ENCODE measurements around the gene SPACA4.

DNA sequence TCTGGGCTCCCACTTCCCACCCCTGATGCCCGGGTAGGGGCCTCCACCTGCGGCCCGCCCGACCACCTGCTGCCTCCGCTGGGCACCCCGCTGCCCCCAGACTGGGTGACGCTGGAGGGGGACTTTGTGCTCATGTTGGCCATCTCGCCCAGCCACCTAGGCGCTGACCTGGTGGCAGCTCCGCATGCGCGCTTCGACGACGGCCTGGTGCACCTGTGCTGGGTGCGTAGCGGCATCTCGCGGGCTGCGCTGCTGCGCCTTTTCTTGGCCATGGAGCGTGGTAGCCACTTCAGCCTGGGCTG lies 22.7 kb downstream of the SPACA4 start:
- TF ChIP-seq, protein P1, sequence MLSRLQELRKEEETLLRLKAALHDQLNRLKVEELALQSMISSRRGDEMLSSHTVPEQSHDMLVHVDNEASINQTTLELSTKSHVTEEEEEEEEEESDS (CRISPR knock-in tag; IDR thresholded peaks at IDR 0.05) = no peak
- TF ChIP-seq EZH2 (IDR thresholded peaks at IDR 0.05; ENCODE audit: borderline replicate concordance, low read depth, low read length) (no peak), NR2C2 (CRISPR knock-in tag; IDR thresholded peaks at IDR 0.05) (no peak), NR2C2 (tag; IDR thresholded peaks at IDR 0.05) (no peak), HNRNPL (IDR thresholded peaks at IDR 0.05; ENCODE audit: low read depth, low read length) (no peak), POLR2A (conservative IDR thresholded peaks at IDR 0.05) (no peak), ZNF324 (CRISPR knock-in tag; IDR thresholded peaks at IDR 0.05) (no peak), SAP30 (IDR thresholded peaks at IDR 0.05; ENCODE audit: borderline replicate concordance, insufficient read depth, low read depth, low read length, poor library complexity, severe bottlenecking) (no peak), MTA3 (IDR thresholded peaks at IDR 0.05; ENCODE audit: borderline replicate concordance) (no peak), CREBBP (IDR thresholded peaks at IDR 0.05; ENCODE audit: low read depth, low read length) (no peak), PTBP1 (IDR thresholded peaks at IDR 0.05; ENCODE audit: low read depth, low read length) (no peak), TGIF2 (CRISPR knock-in tag; IDR thresholded peaks at IDR 0.05) (no peak)
- TF ChIP-seq, protein P2, sequence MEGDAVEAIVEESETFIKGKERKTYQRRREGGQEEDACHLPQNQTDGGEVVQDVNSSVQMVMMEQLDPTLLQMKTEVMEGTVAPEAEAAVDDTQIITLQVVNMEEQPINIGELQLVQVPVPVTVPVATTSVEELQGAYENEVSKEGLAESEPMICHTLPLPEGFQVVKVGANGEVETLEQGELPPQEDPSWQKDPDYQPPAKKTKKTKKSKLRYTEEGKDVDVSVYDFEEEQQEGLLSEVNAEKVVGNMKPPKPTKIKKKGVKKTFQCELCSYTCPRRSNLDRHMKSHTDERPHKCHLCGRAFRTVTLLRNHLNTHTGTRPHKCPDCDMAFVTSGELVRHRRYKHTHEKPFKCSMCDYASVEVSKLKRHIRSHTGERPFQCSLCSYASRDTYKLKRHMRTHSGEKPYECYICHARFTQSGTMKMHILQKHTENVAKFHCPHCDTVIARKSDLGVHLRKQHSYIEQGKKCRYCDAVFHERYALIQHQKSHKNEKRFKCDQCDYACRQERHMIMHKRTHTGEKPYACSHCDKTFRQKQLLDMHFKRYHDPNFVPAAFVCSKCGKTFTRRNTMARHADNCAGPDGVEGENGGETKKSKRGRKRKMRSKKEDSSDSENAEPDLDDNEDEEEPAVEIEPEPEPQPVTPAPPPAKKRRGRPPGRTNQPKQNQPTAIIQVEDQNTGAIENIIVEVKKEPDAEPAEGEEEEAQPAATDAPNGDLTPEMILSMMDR (IDR thresholded peaks at IDR 0.05 in 2 of 3, conservative IDR thresholded peaks at IDR 0.05 in 1 of 3; ENCODE audit: insufficient read depth in 2 of 3, low read depth in 1 of 3, low read length in 3 of 3) = no peak
- TF ChIP-seq, protein P3, sequence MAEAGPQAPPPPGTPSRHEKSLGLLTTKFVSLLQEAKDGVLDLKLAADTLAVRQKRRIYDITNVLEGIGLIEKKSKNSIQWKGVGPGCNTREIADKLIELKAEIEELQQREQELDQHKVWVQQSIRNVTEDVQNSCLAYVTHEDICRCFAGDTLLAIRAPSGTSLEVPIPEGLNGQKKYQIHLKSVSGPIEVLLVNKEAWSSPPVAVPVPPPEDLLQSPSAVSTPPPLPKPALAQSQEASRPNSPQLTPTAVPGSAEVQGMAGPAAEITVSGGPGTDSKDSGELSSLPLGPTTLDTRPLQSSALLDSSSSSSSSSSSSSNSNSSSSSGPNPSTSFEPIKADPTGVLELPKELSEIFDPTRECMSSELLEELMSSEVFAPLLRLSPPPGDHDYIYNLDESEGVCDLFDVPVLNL (CRISPR knock-in tag; IDR thresholded peaks at IDR 0.05; ENCODE audit: low read depth) = no peak
- TF ChIP-seq, protein P4, sequence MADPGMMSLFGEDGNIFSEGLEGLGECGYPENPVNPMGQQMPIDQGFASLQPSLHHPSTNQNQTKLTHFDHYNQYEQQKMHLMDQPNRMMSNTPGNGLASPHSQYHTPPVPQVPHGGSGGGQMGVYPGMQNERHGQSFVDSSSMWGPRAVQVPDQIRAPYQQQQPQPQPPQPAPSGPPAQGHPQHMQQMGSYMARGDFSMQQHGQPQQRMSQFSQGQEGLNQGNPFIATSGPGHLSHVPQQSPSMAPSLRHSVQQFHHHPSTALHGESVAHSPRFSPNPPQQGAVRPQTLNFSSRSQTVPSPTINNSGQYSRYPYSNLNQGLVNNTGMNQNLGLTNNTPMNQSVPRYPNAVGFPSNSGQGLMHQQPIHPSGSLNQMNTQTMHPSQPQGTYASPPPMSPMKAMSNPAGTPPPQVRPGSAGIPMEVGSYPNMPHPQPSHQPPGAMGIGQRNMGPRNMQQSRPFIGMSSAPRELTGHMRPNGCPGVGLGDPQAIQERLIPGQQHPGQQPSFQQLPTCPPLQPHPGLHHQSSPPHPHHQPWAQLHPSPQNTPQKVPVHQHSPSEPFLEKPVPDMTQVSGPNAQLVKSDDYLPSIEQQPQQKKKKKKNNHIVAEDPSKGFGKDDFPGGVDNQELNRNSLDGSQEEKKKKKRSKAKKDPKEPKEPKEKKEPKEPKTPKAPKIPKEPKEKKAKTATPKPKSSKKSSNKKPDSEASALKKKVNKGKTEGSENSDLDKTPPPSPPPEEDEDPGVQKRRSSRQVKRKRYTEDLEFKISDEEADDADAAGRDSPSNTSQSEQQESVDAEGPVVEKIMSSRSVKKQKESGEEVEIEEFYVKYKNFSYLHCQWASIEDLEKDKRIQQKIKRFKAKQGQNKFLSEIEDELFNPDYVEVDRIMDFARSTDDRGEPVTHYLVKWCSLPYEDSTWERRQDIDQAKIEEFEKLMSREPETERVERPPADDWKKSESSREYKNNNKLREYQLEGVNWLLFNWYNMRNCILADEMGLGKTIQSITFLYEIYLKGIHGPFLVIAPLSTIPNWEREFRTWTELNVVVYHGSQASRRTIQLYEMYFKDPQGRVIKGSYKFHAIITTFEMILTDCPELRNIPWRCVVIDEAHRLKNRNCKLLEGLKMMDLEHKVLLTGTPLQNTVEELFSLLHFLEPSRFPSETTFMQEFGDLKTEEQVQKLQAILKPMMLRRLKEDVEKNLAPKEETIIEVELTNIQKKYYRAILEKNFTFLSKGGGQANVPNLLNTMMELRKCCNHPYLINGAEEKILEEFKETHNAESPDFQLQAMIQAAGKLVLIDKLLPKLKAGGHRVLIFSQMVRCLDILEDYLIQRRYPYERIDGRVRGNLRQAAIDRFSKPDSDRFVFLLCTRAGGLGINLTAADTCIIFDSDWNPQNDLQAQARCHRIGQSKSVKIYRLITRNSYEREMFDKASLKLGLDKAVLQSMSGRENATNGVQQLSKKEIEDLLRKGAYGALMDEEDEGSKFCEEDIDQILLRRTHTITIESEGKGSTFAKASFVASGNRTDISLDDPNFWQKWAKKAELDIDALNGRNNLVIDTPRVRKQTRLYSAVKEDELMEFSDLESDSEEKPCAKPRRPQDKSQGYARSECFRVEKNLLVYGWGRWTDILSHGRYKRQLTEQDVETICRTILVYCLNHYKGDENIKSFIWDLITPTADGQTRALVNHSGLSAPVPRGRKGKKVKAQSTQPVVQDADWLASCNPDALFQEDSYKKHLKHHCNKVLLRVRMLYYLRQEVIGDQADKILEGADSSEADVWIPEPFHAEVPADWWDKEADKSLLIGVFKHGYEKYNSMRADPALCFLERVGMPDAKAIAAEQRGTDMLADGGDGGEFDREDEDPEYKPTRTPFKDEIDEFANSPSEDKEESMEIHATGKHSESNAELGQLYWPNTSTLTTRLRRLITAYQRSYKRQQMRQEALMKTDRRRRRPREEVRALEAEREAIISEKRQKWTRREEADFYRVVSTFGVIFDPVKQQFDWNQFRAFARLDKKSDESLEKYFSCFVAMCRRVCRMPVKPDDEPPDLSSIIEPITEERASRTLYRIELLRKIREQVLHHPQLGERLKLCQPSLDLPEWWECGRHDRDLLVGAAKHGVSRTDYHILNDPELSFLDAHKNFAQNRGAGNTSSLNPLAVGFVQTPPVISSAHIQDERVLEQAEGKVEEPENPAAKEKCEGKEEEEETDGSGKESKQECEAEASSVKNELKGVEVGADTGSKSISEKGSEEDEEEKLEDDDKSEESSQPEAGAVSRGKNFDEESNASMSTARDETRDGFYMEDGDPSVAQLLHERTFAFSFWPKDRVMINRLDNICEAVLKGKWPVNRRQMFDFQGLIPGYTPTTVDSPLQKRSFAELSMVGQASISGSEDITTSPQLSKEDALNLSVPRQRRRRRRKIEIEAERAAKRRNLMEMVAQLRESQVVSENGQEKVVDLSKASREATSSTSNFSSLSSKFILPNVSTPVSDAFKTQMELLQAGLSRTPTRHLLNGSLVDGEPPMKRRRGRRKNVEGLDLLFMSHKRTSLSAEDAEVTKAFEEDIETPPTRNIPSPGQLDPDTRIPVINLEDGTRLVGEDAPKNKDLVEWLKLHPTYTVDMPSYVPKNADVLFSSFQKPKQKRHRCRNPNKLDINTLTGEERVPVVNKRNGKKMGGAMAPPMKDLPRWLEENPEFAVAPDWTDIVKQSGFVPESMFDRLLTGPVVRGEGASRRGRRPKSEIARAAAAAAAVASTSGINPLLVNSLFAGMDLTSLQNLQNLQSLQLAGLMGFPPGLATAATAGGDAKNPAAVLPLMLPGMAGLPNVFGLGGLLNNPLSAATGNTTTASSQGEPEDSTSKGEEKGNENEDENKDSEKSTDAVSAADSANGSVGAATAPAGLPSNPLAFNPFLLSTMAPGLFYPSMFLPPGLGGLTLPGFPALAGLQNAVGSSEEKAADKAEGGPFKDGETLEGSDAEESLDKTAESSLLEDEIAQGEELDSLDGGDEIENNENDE (IDR thresholded peaks at IDR 0.05; ENCODE audit: low read depth, low read length) = no peak
